GM20000 (cell line): ENCODE data around the gene ORMDL2.
"Not testable (repeated sequence)": the region's sequence is repeated elsewhere in the genome, so short reads cannot be mapped to it uniquely, and the experiment has no call there.

Source experiments
- DNase-seq: peaks from one replicate; pipeline ENCODE4 v3.0.0; 2012; ENCODE audit warnings: low spot score
- TF ChIP-seq, protein P1 (sequence below): IDR thresholded peaks from 2 replicates; pipeline ENCODE4 v1.5.1; 2012; ENCODE audit warnings: mild to moderate bottlenecking, control low read depth; ENCODE audit errors: extremely low read depth, missing control alignments

The ORMDL2 gene

DNA sequence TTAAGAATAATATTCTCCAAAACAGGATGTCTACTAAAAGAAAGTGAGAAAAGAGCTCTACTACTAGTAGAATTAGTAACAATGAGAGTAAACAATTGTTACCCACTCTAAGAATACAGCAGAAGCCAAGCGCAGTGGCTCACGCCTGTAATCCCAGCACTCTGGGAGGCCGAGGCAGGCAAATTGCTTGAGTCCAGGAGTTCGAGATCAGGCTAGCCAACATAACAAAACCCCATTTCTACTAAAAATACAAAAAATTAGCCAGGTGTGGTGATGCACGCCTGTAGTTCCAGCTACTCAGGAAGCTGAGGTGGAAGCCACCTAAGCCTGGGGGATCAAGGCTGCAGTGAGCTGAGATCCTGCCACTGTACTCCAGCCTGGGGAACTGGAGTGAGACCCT is 6.9 kb downstream of the ORMDL2 start:
- DNase-seq: no peak
- TF ChIP-seq, protein P1, sequence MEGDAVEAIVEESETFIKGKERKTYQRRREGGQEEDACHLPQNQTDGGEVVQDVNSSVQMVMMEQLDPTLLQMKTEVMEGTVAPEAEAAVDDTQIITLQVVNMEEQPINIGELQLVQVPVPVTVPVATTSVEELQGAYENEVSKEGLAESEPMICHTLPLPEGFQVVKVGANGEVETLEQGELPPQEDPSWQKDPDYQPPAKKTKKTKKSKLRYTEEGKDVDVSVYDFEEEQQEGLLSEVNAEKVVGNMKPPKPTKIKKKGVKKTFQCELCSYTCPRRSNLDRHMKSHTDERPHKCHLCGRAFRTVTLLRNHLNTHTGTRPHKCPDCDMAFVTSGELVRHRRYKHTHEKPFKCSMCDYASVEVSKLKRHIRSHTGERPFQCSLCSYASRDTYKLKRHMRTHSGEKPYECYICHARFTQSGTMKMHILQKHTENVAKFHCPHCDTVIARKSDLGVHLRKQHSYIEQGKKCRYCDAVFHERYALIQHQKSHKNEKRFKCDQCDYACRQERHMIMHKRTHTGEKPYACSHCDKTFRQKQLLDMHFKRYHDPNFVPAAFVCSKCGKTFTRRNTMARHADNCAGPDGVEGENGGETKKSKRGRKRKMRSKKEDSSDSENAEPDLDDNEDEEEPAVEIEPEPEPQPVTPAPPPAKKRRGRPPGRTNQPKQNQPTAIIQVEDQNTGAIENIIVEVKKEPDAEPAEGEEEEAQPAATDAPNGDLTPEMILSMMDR: no peak

DNA sequence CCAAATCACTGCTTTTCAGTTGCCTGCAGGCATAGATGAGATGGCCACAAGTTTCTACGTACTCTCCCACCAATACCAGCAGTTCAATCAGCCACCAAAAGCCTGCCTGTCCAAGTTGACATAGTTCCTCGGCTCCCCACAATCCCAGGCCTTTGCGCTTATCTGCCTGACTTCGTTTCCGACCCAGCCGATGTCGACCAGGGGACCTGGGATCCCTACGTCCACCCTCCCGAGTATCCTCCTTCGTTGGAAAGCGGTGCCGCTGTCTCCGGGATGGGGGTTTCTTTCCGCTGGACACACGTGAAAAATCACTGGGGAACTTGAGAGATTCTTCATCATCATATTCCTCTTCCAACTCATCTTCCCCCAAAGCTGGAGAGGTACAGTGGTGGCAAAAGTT is 10.0 kb downstream of the ORMDL2 start:
- no peak for DNase-seq
- TF ChIP-seq, protein P1: no peak

DNA sequence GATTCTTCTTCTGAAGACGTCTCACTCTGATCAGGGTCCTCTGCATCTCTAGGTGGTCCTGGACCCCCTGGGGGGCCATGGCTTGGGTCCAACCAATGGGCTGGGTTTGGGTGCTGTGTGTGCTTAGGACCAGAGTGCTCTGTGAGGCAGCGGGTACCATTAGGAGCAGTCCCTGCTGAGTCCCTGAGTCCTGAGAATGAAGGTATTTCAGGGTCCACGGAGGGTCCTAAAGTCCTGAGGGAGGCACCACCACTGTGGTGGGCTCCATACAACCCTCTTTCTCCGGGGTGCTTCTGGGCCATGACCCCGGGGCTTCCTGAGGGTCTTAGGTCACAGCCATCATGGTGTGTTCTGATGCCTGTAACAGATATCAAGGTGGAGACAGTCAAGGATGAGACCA is 10.5 kb downstream of the ORMDL2 start:
- no peak for DNase-seq
- TF ChIP-seq, protein P1: no peak

DNA sequence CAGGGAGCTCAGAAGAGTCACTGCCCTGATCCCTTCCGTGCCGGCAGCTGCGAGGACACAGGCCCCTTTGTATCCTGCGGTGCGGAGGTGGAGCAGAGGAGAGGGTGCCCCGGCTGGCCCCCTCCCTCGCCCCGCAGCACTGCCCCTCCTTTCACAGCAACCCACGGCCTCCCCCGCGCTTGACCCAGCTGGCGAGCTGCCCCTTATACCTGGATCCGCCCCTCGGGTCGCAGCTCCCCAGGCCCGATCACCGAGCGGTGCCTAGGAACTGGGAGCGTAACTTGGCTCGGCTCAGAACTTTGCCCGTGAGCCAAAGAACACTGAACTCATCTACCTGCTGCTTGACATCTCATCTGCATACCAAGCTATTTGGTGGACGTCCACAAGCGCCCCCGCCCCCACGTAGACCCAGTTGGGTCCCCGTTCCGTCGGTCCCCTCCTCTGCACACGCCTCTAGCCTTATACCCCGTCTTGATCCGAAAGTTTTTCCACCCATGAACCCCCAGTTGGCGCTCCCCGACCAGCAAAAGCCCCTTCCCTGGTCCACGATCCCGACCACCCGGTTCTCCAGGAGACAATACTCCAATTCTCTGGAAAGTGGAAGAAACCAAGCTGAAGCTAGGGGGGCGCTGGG is 12.2 kb downstream of the ORMDL2 start:
- TF ChIP-seq, protein P1: no peak
- peak; percentile 41 for DNase-seq

DNA sequence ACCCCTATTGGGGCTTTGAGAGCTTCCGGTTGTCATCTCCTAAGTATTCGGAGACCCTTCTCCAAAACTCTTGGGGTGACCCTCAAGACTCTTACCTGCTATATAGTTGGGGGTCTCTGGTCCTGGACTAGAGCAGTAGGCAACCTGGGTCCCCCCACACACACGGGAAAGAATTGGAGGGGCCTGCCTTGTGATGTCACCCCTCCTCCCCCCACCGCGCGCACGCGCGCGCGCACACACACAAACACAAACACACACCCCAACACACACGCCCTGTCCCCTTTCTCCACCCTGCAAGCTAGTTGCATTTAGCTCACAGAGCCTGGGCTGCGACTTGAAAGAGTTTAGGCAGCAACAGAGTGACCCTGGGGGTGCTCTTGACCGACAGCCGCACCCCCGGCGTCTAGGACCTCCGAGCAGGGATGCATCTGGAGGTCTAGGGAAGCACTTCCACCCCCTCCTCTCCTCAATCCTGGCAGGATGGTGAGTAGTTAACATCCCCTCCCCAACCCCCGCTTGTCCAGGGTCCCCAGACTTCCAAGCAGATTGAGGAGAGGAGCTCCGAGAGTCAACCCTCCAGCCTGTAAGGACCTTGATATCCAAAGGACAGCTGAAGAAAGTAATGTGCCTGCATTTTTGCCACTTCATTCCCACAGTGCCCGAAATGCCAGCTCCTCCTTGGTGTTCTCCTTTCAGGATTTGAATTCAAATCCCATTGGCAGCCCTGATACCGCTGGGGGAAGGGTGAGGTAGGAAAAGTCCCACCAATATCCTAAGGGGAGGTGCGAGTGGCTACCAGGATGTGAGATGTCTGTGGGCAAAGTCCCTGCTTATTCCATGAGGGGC is 13.0 kb downstream of the ORMDL2 start:
- peak; percentile 60 for DNase-seq
- TF ChIP-seq, protein P1: no peak

DNA sequence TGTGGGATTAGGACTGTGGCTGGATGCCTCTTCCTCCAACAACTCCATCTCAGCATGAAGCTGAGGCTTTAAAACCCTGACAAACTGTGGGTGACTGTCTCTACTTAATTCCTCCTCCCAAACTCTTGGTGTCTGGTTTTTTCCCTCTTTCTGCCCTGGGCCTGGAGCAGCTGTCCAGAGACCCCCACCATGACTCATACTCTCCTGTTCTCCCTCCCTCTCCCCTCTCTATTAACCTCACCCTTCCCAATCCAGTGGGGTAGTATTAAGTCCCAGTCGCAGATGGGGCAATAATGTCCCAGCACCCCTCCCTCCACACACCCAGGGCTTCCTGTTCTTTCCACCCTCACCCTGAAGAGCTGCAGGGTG is 13.6 kb downstream of the ORMDL2 start:
- TF ChIP-seq, protein P1: no peak
- no peak for DNase-seq

DNA sequence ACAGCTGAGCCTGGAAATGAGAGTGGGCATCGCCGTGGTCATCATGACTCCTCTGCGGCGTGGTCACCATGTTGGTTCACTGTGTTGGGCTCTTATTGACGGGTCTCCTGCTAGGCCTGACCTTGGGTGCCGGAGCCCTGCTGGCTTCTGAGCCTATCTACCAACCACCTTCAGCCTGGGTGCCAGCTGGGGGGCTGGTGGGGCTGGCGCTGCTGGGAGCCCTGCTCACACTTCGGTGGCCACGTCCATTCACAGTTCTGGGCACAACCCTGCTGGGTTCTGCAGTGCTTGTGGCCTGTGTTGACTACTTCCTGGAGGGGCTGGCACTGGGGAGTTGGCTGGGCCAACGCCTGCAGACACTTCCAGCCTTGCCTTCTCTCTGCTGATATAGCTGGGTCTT is 15.2 kb downstream of the ORMDL2 start:
- TF ChIP-seq, protein P1: no peak
- no peak for DNase-seq

DNA sequence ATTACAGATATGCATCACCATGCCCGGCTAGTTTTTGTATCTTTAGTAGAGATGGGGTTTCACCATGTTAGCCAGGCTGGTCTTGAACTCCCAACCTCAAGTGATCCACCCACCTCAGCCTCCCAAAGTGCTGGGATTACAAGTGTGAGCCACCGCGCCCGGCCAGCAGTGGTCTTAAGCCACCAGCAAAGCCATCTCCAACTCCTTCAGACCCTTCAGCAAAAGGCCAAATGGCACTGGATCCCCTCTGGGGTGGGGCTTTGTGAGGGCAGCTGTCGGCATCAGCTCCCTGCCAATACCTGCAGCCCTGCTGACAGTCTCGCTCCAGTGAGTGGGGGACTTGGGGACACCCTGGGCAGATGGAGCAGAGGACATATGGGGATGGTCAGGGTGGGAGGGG is 16.6 kb downstream of the ORMDL2 start:
- not testable (repeated sequence) for DNase-seq
